ENCODE results near the gene ATP2B1. TPM values are rescaled to one million over a fixed set of nuclear protein-coding genes. Genes with fewer than 3 reads are reported as not detected.

ATP2B1 gene
- total and polyA plus RNA-seq, 2 of the 13 experiments (the other 11 are each of a cell fraction or from before 2014, with no cell fraction given), result 12.1 to 60.2 TPM

DNA sequence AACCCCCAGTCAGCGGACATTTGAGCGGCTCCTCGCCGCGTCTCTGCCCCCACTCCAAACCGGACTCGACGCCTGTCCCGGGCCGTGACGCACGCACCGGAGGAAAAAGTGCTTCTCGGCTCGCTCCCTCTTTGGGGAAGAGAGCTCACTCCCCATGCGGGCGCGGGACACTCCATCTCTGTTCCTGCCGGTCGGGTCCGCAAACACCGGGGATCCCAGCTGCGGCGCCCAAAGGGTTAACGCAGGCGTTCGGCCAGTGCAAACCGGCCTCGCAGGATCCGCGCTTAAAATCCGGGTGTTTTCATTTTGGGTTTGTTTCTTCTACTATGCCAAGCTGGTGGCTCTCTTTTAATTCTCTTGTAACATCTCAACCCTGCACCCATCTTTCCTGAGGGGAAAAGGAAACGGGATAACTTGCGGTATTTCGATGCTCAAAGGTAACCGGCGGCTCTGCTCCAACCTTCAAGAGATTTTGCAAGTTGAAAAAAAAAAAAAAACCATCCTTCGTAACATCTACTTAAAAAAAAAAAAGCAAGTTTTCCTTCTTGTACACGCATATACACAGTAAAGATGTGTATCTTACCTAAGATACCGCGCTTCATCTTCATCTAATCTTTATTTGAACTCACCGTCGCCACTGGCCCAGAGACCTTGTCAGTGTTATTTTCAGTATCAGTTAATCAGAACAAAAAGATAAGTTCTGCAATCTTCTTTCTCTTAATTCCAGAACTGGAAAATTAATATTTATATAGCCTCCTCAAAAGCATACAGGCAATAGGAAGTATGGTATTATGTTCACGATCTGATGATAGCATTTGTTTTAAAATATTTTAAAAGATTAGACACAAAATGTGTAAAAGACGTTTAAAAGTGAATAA lies 1.6 kb upstream of the ATP2B1 start (continued):
- no peak for TF ChIP-seq ZNF513 (CRISPR knock-in tag; conservative IDR thresholded peaks at IDR 0.05)
- peak; percentile 14; the same call in 1 of the 2 replicates for TF ChIP-seq ZNF205 (CRISPR knock-in tag; IDR thresholded peaks at IDR 0.05)
- TF ChIP-seq ZBTB4 (CRISPR knock-in tag; IDR thresholded peaks at IDR 0.05; ENCODE audit: borderline replicate concordance), result 0 out of 2 replicates have a peak, but pooled peaks have one; percentile 18
- no peak; the same call in 1 of the 2 replicates for TF ChIP-seq EEA1 (CRISPR knock-in tag; IDR thresholded peaks at IDR 0.05; ENCODE audit: borderline replicate concordance)
- TF ChIP-seq ZC3H4 (CRISPR knock-in tag; IDR thresholded peaks at IDR 0.05; ENCODE audit: borderline replicate concordance), result no peak
- no peak for TF ChIP-seq TBP (CRISPR knock-in tag; IDR thresholded peaks at IDR 0.05)
- no peak for TF ChIP-seq ATF3 (CRISPR knock-in tag; IDR thresholded peaks at IDR 0.05)
- peak; percentile 58; the same call in 1 of the 2 replicates for TF ChIP-seq ZSCAN29 (CRISPR knock-in tag; conservative IDR thresholded peaks at IDR 0.05)
- 0 out of 2 replicates have a peak, but pooled peaks have one; percentile 67 for TF ChIP-seq AKAP8 (CRISPR knock-in tag; IDR thresholded peaks at IDR 0.05)
- TF ChIP-seq SMAD3 (CRISPR knock-in tag; IDR thresholded peaks at IDR 0.05), result no peak
- TF ChIP-seq ZSCAN20 (CRISPR knock-in tag; IDR thresholded peaks at IDR 0.05; ENCODE audit: borderline replicate concordance), result no peak
- TF ChIP-seq FOXA1 (IDR thresholded peaks at IDR 0.05), result no peak
- TF ChIP-seq FOXA1 (CRISPR knock-in tag; IDR thresholded peaks at IDR 0.05), result no peak
- TF ChIP-seq, protein P1, sequence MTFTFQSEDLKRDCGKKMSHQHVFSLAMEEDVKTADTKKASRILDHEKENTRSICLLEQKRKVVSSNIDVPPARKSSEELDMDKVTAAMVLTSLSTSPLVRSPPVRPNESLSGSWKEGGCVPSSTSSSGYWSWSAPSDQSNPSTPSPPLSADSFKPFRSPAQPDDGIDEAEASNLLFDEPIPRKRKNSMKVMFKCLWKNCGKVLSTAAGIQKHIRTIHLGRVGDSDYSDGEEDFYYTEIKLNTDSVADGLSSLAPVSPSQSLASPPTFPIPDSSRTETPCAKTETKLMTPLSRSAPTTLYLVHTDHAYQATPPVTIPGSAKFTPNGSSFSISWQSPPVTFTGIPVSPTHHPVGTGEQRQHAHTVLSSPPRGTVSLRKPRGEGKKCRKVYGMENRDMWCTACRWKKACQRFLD (CRISPR knock-in tag; IDR thresholded peaks at IDR 0.05; ENCODE audit: borderline replicate concordance), result 0 out of 2 replicates have a peak, but pooled peaks have one; percentile 31
- TF ChIP-seq SSRP1 (CRISPR knock-in tag; IDR thresholded peaks at IDR 0.05), result no peak
- TF ChIP-seq, protein P2, sequence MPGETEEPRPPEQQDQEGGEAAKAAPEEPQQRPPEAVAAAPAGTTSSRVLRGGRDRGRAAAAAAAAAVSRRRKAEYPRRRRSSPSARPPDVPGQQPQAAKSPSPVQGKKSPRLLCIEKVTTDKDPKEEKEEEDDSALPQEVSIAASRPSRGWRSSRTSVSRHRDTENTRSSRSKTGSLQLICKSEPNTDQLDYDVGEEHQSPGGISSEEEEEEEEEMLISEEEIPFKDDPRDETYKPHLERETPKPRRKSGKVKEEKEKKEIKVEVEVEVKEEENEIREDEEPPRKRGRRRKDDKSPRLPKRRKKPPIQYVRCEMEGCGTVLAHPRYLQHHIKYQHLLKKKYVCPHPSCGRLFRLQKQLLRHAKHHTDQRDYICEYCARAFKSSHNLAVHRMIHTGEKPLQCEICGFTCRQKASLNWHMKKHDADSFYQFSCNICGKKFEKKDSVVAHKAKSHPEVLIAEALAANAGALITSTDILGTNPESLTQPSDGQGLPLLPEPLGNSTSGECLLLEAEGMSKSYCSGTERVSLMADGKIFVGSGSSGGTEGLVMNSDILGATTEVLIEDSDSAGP (CRISPR knock-in tag; IDR thresholded peaks at IDR 0.05; ENCODE audit: borderline replicate concordance), result peak; percentile 36; the same call in 1 of the 2 replicates
- TF ChIP-seq FOXP1 (IDR thresholded peaks at IDR 0.05), result no peak
- TF ChIP-seq FOXP1 (CRISPR knock-in tag; IDR thresholded peaks at IDR 0.05), result no peak
- TF ChIP-seq ZNF891 (CRISPR knock-in tag; IDR thresholded peaks at IDR 0.05), result peak; percentile 62; the same call in 1 of the 2 replicates
- 0 out of 2 replicates have a peak, but pooled peaks have one; percentile 54 for TF ChIP-seq ZNF235 (CRISPR knock-in tag; IDR thresholded peaks at IDR 0.05; ENCODE audit: borderline replicate concordance)
- TF ChIP-seq MAFF (IDR thresholded peaks at IDR 0.05; ENCODE audit: low read depth, low read length), result no peak
- TF ChIP-seq WIZ (CRISPR knock-in tag; IDR thresholded peaks at IDR 0.05), result 0 out of 2 replicates have a peak, but pooled peaks have one; percentile 56
